Panc1 (cell line): ENCODE results near the gene SEZ6L. TPM values are rescaled to one million over a fixed set of nuclear protein-coding genes. Genes with fewer than 3 reads are reported as not detected.

Source experiments
- ATAC-seq: fragments of 200-7000 bp; cut with Tn5 transposase; 2 replicates; pipeline ENCODE4 v1.9.1; 2020; ENCODE audit warnings: mild to moderate bottlenecking, moderate library complexity
- BruUV-seq: library from RNA; stranded (reverse); fragments of 400-500 nt; replicated peaks from 2 replicates; lab custom pipeline; 2021; lab: Mats Ljungman, UMichigan
- CTCF ChIA-PET: fragments of 300-600 bp; sonication (Branson Sonifier 250); formaldehyde crosslinking; loops from one replicate; lab custom pipeline; 2022; ENCODE audit warnings: antibody characterized with exemption; lab: Charles Lee
- POLR2A ChIA-PET: fragments of 300-600 bp; sonication (Branson Sonifier 250); formaldehyde crosslinking; loops from one replicate; lab custom pipeline; 2022; ENCODE audit warnings: antibody characterized with exemption; lab: Charles Lee
- DNase-seq: peaks from one replicate; pipeline ENCODE4 v3.0.0-alpha.2; 2010; ENCODE audit warnings: low read depth, low spot score
- H3K27ac ChIP-seq: 2 replicates; pipeline ENCODE4 v1.5.1; 2011; ENCODE audit warnings: mild to moderate bottlenecking, low read length, inconsistent platforms
- H3K27me3 ChIP-seq: fragments of 200-500 bp; sonication (Bioruptor generic); 2 replicates; pipeline ENCODE4 v1.6.0; 2014; ENCODE audit warnings: low read length, inconsistent platforms; ENCODE audit not compliant: control insufficient read depth, insufficient read depth
- H3K36me3 ChIP-seq: fragments of 200-500 bp; sonication (Bioruptor generic); 2 replicates; pipeline ENCODE4 v1.5.1; 2014; ENCODE audit warnings: inconsistent platforms, mild to moderate bottlenecking, low read length, moderate library complexity; ENCODE audit not compliant: control insufficient read depth, insufficient read depth
- H3K4me1 ChIP-seq: 2 replicates; pipeline ENCODE4 v1.5.1; 2011; ENCODE audit warnings: inconsistent platforms, mild to moderate bottlenecking, low read length, moderate library complexity; ENCODE audit not compliant: control insufficient read depth, insufficient read depth
- H3K4me3 ChIP-seq, 2 experiments: 2 replicates each; pipeline ENCODE4 v1.5.1; 2011 to 2012; ENCODE audit warnings: low read depth in 2 of 2, low read length in 2 of 2, mild to moderate bottlenecking in 2 of 2, inconsistent platforms in 1 of 2, moderate library complexity in 1 of 2
- H3K9me3 ChIP-seq: fragments of 200-500 bp; sonication (Bioruptor generic); 2 replicates; pipeline ENCODE4 v1.5.1; 2014; ENCODE audit warnings: low read depth, mild to moderate bottlenecking, inconsistent platforms, low read length, moderate library complexity; ENCODE audit not compliant: control insufficient read depth, insufficient read depth
- POLR2AphosphoS5 ChIP-seq: IDR thresholded peaks from 2 replicates; pipeline ENCODE4 v1.6.1; 2012; ENCODE audit warnings: mild to moderate bottlenecking, low read depth, low read length, moderate library complexity
- REST ChIP-seq, 2 experiments: IDR thresholded peaks; 2 replicates each; pipeline ENCODE4 v1.6.1; 2011 to 2012; ENCODE audit warnings: low read depth in 2 of 2, control low read depth in 1 of 2, low read length in 1 of 2, mild to moderate bottlenecking in 1 of 2, moderate library complexity in 1 of 2; ENCODE audit not compliant: insufficient read depth in 1 of 2
- SIN3A ChIP-seq: IDR thresholded peaks from 2 replicates; pipeline ENCODE4 v1.6.1; 2012; ENCODE audit warnings: low read depth, mild to moderate bottlenecking, low read length, moderate library complexity, borderline replicate concordance; ENCODE audit not compliant: insufficient read depth
- TCF7L2 ChIP-seq: IDR thresholded peaks from 2 replicates; pipeline ENCODE4 v1.6.1; 2011; ENCODE audit warnings: mild to moderate bottlenecking, low read depth, low read length, inconsistent platforms
- in situ Hi-C: cut with HindIII; loops from 2 replicates; pipeline ENCODE4 v1.10.0; 2016; ENCODE audit warnings: low sequenced_read_pairs, low pct_unique_long_range_greater_than_20kb
- intact Hi-C: fragments of 100-400 bp; cut with micrococcal nuclease; formaldehyde crosslinking; loops from one replicate; pipeline ENCODE4 v1.10.0; 2022; ENCODE audit not compliant: unreplicated experiment
- total RNA-seq: library from RNA; stranded (reverse); gene quantifications from one replicate; pipeline ENCODE4 v1.2.1, GENCODE V29; 2021; ENCODE audit not compliant: unreplicated experiment
- TF ChIP-seq, protein P1 (sequence below): fragments of 450-650 bp; IDR thresholded peaks from 2 replicates; pipeline ENCODE4 v1.5.1; 2017; ENCODE audit warnings: mild to moderate bottlenecking

Gene SEZ6L
- total RNA-seq, 1 experiment from 2014 or later = not detected

- Histone ChIP-seq H3K27me3 (no peaks in the 10 kb centered on the region; the same call in 1 of the 2 replicates), H3K9me3 (no peaks in the 10 kb centered on the region), H3K4me3 (no peak overlapping the region), H3K4me1 (no peaks in the 10 kb centered on the region), H3K36me3 (no peaks in the 10 kb centered on the region), H3K27ac (no peak overlapping the region)
- in situ Hi-C loops = no loop called here
- POLR2A ChIA-PET = no interaction called here
- TF ChIP-seq POLR2AphosphoS5 (no peak), TCF7L2 (no peak), SIN3A (no peak), REST (IDR thresholded peaks at IDR 0.05; ENCODE audit: insufficient read depth in 1 of 2, low read depth in 2 of 2, low read length in 1 of 2) (no peak)
- TF ChIP-seq, protein P1, sequence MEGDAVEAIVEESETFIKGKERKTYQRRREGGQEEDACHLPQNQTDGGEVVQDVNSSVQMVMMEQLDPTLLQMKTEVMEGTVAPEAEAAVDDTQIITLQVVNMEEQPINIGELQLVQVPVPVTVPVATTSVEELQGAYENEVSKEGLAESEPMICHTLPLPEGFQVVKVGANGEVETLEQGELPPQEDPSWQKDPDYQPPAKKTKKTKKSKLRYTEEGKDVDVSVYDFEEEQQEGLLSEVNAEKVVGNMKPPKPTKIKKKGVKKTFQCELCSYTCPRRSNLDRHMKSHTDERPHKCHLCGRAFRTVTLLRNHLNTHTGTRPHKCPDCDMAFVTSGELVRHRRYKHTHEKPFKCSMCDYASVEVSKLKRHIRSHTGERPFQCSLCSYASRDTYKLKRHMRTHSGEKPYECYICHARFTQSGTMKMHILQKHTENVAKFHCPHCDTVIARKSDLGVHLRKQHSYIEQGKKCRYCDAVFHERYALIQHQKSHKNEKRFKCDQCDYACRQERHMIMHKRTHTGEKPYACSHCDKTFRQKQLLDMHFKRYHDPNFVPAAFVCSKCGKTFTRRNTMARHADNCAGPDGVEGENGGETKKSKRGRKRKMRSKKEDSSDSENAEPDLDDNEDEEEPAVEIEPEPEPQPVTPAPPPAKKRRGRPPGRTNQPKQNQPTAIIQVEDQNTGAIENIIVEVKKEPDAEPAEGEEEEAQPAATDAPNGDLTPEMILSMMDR = no peak
- CTCF ChIA-PET = no interaction called here
- BruUV-seq = no TSS peak
- DNase-seq (no peak), ATAC-seq (no peak)
- intact Hi-C loops = no loop called here
Observed at GRCh38 chr22:26285632-26286031, 116.4 kb downstream of the SEZ6L start.

GRCh38 chr22:26286091-26286820 is 117.0 kb downstream of the SEZ6L start:
- POLR2A ChIA-PET = no interaction called here
- Histone ChIP-seq H3K9me3 (no peaks in the 10 kb centered on the region), H3K27me3 (no peaks in the 10 kb centered on the region; the same call in 1 of the 2 replicates), H3K4me1 (no peaks in the 10 kb centered on the region), H3K27ac (no peak overlapping the region), H3K36me3 (no peaks in the 10 kb centered on the region), H3K4me3 (no peak overlapping the region)
- DNase-seq (no peak), ATAC-seq (no peak)
- no TSS peak for BruUV-seq
- intact Hi-C loops (no loop called here), in situ Hi-C loops (no loop called here)
- CTCF ChIA-PET = no interaction called here
- TF ChIP-seq TCF7L2 (no peak), SIN3A (no peak), POLR2AphosphoS5 (no peak), REST (IDR thresholded peaks at IDR 0.05; ENCODE audit: insufficient read depth in 1 of 2, low read depth in 2 of 2, low read length in 1 of 2) (no peak)
- TF ChIP-seq, protein P1 = no peak
